SW480 (cell line): ENCODE data around the gene NGEF.

Experiments used
- DNase-seq: peaks from one replicate; pipeline ENCODE4 v3.0.0-alpha.2; 2016; ENCODE audit warnings: low spot score

NGEF gene

GRCh38 chr2:232970051-232970450, 43.0 kb downstream of the NGEF start:
- DNase-seq: no peak

GRCh38 chr2:232967474-232967873, 45.6 kb downstream of the NGEF start:
- no peak for DNase-seq

- DNase-seq: no peak
Measured at GRCh38 chr2:232966122-232966521, 46.9 kb downstream of the NGEF start.

GRCh38 chr2:232963913-232964312, 49.1 kb downstream of the NGEF start:
- no peak for DNase-seq

- DNase-seq: no peak
Measured at GRCh38 chr2:232960862-232961261, 52.2 kb downstream of the NGEF start.

GRCh38 chr2:232959139-232959538, 53.9 kb downstream of the NGEF start:
- no peak for DNase-seq

GRCh38 chr2:232957657-232958090, 55.4 kb downstream of the NGEF start:
- DNase-seq: no peak

- no peak for DNase-seq
Measured at GRCh38 chr2:232955856-232956255, 57.2 kb downstream of the NGEF start.

- no peak for DNase-seq
Measured at GRCh38 chr2:232954691-232955090, 58.4 kb downstream of the NGEF start.

- no peak for DNase-seq
Measured at GRCh38 chr2:232951891-232952290, 61.2 kb downstream of the NGEF start.

- no peak for DNase-seq
Measured at GRCh38 chr2:232951181-232951580, 61.9 kb downstream of the NGEF start.

- DNase-seq: no peak
Measured at GRCh38 chr2:232950751-232951150, 62.3 kb downstream of the NGEF start.

- DNase-seq: no peak
Measured at GRCh38 chr2:232949016-232949415, 64.0 kb downstream of the NGEF start.

- DNase-seq: no peak
Measured at GRCh38 chr2:232942831-232943230, 70.2 kb downstream of the NGEF start.

- DNase-seq: no peak
Measured at GRCh38 chr2:232941912-232942594, 71.0 kb downstream of the NGEF start.

- no peak for DNase-seq
Measured at GRCh38 chr2:232941400-232941799, 71.7 kb downstream of the NGEF start.

GRCh38 chr2:232940724-232941123, 72.3 kb downstream of the NGEF start:
- no peak for DNase-seq

GRCh38 chr2:232937278-232937906, 75.7 kb downstream of the NGEF start:
- DNase-seq: no peak

GRCh38 chr2:232931636-232932035, 81.4 kb downstream of the NGEF start:
- no peak for DNase-seq

- DNase-seq: no peak
Measured at GRCh38 chr2:232930059-232930400, 83.0 kb downstream of the NGEF start.

- DNase-seq: no peak
Measured at GRCh38 chr2:232929303-232930058, 83.6 kb downstream of the NGEF start.

- DNase-seq: no peak
Measured at GRCh38 chr2:232928551-232929302, 84.3 kb downstream of the NGEF start.
